Kidney epithelial cell (primary cell): ENCODE results near the gene CAPSL. TPM values are rescaled to one million over a fixed set of nuclear protein-coding genes. Genes with fewer than 3 reads are reported as not detected.
"Not testable (repeated sequence)": the region's sequence is repeated elsewhere in the genome, so short reads cannot be mapped to it uniquely, and the experiment has no call there.

Source experiments
- DNase-seq: peaks from one replicate; pipeline ENCODE4 v3.0.0-alpha.2; 2010; ENCODE audit warnings: low read depth
- H3K27me3 ChIP-seq: 2 replicates; pipeline ENCODE4 v1.6.0; 2011; ENCODE audit warnings: low read length; ENCODE audit not compliant: control insufficient read depth, insufficient read depth
- H3K36me3 ChIP-seq: 2 replicates; pipeline ENCODE4 v1.5.1; 2011; ENCODE audit warnings: low read length; ENCODE audit not compliant: control insufficient read depth, insufficient read depth
- H3K4me3 ChIP-seq: 2 replicates; pipeline ENCODE4 v1.5.1; 2011; ENCODE audit warnings: low read depth, mild to moderate bottlenecking, control low read depth, low read length
- total RNA-seq: library from RNA; depleted of rRNA; stranded (reverse); fragments of >200 nt; gene quantifications from 2 replicates; pipeline ENCODE4 v1.2.3, GENCODE V29; 2015
- TF ChIP-seq, protein P1 (sequence below): IDR thresholded peaks from 2 replicates; pipeline ENCODE4 v1.5.1; 2011; ENCODE audit warnings: mild to moderate bottlenecking, moderate library complexity, low read length, control low read depth, inconsistent platforms; ENCODE audit not compliant: insufficient read depth, poor library complexity, severe bottlenecking

Gene CAPSL
- total RNA-seq, 1 donor from 2014 or later, result not detected

DNA sequence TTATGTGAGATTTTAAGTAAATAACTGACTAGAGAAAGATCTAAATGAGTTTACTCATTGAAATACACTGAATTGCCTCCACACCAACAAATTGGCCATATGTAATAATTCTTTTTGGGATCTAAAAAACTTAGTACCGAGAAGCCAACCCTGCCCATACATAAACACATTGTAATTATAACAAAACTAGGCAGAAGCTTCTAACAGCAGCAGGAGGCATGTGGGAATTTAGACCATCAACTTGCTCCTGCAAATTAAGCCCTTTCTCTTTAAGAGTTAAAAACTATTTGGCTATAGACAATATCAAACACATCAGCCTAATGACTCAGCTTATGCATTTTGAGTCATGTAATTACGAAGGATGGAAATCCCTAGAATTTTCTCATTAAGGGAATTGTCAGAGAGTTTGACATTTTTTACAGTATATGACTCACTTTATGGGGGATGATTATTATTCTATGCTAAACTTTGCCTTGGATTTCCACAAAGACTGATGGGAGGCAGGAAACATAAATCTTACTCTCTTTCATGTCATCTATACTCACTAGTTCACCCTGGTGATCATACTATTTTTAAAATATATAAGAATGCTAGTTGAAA lies 80.7 kb downstream of the CAPSL start:
- Histone ChIP-seq H3K36me3 (no peaks in the 10 kb centered on the region), H3K27me3 (no peaks in the 10 kb centered on the region), H3K4me3 (no peak overlapping the region)
- TF ChIP-seq, protein P1, sequence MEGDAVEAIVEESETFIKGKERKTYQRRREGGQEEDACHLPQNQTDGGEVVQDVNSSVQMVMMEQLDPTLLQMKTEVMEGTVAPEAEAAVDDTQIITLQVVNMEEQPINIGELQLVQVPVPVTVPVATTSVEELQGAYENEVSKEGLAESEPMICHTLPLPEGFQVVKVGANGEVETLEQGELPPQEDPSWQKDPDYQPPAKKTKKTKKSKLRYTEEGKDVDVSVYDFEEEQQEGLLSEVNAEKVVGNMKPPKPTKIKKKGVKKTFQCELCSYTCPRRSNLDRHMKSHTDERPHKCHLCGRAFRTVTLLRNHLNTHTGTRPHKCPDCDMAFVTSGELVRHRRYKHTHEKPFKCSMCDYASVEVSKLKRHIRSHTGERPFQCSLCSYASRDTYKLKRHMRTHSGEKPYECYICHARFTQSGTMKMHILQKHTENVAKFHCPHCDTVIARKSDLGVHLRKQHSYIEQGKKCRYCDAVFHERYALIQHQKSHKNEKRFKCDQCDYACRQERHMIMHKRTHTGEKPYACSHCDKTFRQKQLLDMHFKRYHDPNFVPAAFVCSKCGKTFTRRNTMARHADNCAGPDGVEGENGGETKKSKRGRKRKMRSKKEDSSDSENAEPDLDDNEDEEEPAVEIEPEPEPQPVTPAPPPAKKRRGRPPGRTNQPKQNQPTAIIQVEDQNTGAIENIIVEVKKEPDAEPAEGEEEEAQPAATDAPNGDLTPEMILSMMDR, result no peak
- DNase-seq, result peak; percentile 60

- Histone ChIP-seq H3K36me3 (no peaks in the 10 kb centered on the region), H3K4me3 (no peak within 1 kb of the TSS), H3K27me3 (no peaks in the 10 kb centered on the region)
- TF ChIP-seq, protein P1, result no peak
- no peak for DNase-seq
Observed at GRCh38 chr5:35856765-35857351, 81.6 kb downstream of the CAPSL start, which contains the start of gene IL7R. Gene IL7R, plus strand, starts transcription at chr5:35856891. Its CDS starts 87 bp downstream, at chr5:35856978.

GRCh38 chr5:35856186-35856764 lies 82.1 kb downstream of the CAPSL start:
- not testable (repeated sequence) for H3K27me3 ChIP-seq, H3K4me3 ChIP-seq, H3K36me3 ChIP-seq, DNase-seq

- Histone ChIP-seq H3K4me3 (no peak overlapping the region), H3K36me3 (no peaks in the 10 kb centered on the region), H3K27me3 (no peaks in the 10 kb centered on the region)
- TF ChIP-seq, protein P1, result no peak
- DNase-seq, result no peak
Observed at GRCh38 chr5:35855187-35855586, 83.2 kb downstream of the CAPSL start.

Other genes with a start within 250 kb of the CAPSL start
- gene IL7R, start 81.7 kb downstream of the CAPSL start, total RNA-seq, result 1.6 and 4.0 TPM in 2 replicates
- 0.21 and 0.38 TPM in 2 replicates for gene UGT3A1, start 52.8 kb upstream of the CAPSL start, total RNA-seq
- 0.21 and 0.88 TPM in 2 replicates for gene UGT3A2, start 128.3 kb upstream of the CAPSL start, total RNA-seq
- 6.7 and 7.8 TPM in 2 replicates for gene LMBRD2, start 213.3 kb upstream of the CAPSL start, total RNA-seq
- 9.9 and 11.2 TPM in 2 replicates for gene SKP2, start 213.5 kb upstream of the CAPSL start, total RNA-seq